Measurements from ENCODE around the gene THAP3. TPM values are rescaled to one million over a fixed set of nuclear protein-coding genes. Genes with fewer than 3 reads are reported as not detected.
A peak's percentile ranks its signal among the peaks of the same experiment; 100 is the strongest.

THAP3 gene
- total RNA-seq, 4 donors from 2014 or later = 35.0 to 39.8 (median 37.1) TPM

DNA sequence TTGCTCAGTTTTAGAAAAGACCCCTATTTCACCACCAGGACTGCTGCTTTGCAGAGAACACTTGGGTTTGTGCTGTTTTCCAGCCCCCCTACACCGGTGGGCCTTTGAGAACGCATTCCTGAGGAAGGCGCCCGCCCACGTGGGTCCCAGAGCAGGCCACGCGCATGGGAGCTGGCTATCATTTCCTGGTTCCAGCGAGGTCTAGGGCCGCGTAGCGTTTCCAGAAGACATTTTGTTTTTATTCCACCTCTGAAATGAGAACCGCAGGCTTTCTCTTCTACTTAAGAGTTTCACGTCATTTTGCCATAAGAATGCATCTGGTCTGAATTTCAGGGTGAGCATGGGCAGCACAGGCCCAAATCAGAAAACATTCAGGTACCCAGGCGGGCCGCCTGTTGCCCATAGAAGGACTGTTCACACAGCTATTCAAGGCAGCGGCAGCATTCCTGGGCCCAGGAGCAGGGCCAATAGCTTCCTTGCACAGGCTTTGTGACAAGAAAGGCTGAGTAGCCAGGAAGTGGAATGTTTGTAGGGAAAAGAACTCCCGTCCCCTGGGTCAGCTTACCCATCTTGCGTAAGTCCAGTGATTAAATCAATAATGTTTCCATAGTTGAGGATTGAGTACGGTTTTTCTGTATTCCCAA lies 20.6 kb upstream of the THAP3 start:
- 5 to 8% methylated on average over 19 of the region's 19 CpGs for WGBS, 2 donors
- Histone ChIP-seq H3K4me3 (peak overlapping the region; percentile 66 to 95 (median 89)), H3K4me1 (peaks cover 0 to 45% (median 34%) of the 10 kb centered on the region in 4 donors), H3K36me3 (peaks cover 0 to 8% (median under 1%) of the 10 kb centered on the region in 3 donors), H3K27me3 (no peaks in the 10 kb centered on the region), H3K9me3 (no peaks in the 10 kb centered on the region), H3K27ac (peak overlapping the region; percentile 95 to 100 (median 98))
- TF ChIP-seq POLR2A (IDR thresholded peaks at IDR 0.05) = no peak
- TF ChIP-seq CTCF (IDR thresholded peaks at IDR 0.05) = peak in 2 of 5 experiments; percentile 49 to 65
- TF ChIP-seq EP300 (IDR thresholded peaks at IDR 0.05) = peak in 1 of 2 donors; percentile 66
- DNase-seq (ENCODE audit: low spot score in 2 of 2) = peak; percentile 57 to 76

GRCh38 chr1:6612641-6613360 lies 11.9 kb upstream of the THAP3 start:
- H3K36me3 ChIP-seq = peaks cover 0 to 7% (median 0%) of the 10 kb centered on the region in 3 donors

GRCh38 chr1:6613361-6614018 lies 11.2 kb upstream of the THAP3 start, which contains the start of gene PHF13:
TSS of gene PHF13 (plus strand) at chr1:6613731. CDS start at chr1:6614067, 336 bp downstream.
- DNase-seq (ENCODE audit: low spot score in 2 of 2) = peak; percentile 98 to 99
- no peaks in the 10 kb centered on the region for H3K9me3 ChIP-seq
- peak within 1 kb of the TSS; percentile 92 to 100 (median 98) for H3K4me3 ChIP-seq
- H3K4me1 ChIP-seq = peaks cover 0 to 49% (median 20%) of the 10 kb centered on the region in 4 donors
- no peaks in the 10 kb centered on the region for H3K27me3 ChIP-seq
- TF ChIP-seq CTCF (IDR thresholded peaks at IDR 0.05) = peak in 1 of 5 experiments; percentile 14
- TF ChIP-seq POLR2A (IDR thresholded peaks at IDR 0.05) = peak; percentile 38 to 74
- peak; percentile 50 to 83 for TF ChIP-seq EP300 (IDR thresholded peaks at IDR 0.05)
- H3K36me3 ChIP-seq = peaks cover 0 to 13% (median 0%) of the 10 kb centered on the region in 3 donors
- H3K27ac ChIP-seq = peak within 1 kb of the TSS; percentile 83 to 99 (median 96)
- WGBS, 2 donors = 0 to 1% methylated on average over 5 to 20 of the region's 84 CpGs

More at GRCh38 chr1:6612641-6613360, 11.9 kb upstream of the THAP3 start:
- peak in 1 of 2 donors; percentile 44 for DNase-seq (ENCODE audit: low spot score in 2 of 2)
- peak overlapping the region; percentile 83 to 99 (median 96) for H3K27ac ChIP-seq
- peak overlapping the region; percentile 78 to 100 (median 96) for H3K4me3 ChIP-seq
- no peaks in the 10 kb centered on the region for H3K9me3 ChIP-seq
- peaks cover 0 to 49% (median 20%) of the 10 kb centered on the region in 4 donors for H3K4me1 ChIP-seq
- H3K27me3 ChIP-seq = no peaks in the 10 kb centered on the region
- TF ChIP-seq CTCF (IDR thresholded peaks at IDR 0.05) = no peak
- peak in 1 of 2 donors; percentile 22 for TF ChIP-seq EP300 (IDR thresholded peaks at IDR 0.05)
- peak; percentile 29 to 49 for TF ChIP-seq POLR2A (IDR thresholded peaks at IDR 0.05)
- WGBS, 2 donors = 0 to 1% methylated on average over 27 to 32 of the region's 67 CpGs

DNA sequence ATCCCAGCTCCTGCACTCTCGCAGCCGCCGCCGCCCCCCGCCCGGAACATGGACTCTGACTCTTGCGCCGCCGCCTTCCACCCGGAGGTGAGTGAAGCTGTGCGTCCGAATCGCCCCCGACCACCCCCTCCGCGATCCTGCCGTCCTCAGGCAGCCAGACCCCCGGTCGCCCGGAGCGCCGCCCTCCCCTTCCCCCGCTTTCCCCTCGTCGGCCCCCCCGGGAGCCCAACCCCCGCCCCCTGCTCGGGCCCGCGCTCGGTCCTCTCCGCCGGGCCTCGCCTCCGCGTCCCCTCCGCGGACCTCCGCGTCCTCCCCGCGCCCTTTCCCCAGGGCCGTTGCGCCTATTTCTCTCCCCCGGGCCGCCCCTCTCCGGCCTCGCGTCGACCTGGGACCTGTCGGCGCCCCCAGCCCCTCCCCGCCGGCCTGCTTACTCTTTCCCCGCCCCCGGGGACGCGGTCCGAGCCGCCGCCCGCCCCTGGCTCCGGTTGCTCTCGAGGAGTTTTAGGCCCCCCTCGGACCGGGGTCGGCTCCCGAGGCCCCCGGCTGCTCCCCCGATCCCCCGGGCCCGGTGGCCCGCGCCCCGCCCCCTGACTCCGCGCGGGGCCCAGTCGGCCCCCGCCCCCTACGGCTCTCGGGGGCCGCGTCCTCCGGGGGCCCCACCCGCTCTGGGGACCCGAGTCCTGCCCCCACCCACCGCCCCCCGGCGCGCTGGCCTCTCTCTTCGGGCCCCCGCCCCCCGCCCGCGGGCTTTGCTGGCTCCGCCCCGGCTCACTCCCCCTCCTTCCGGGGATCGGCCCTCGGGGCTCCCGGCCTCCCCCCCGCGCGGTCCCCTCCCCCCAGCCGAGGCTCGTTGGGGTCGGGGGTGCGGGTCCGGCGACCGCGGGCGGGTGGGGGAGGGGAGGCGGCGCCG lies 10.4 kb upstream of the THAP3 start:
- peak overlapping the region; percentile 92 to 100 (median 98) for H3K4me3 ChIP-seq
- DNase-seq (ENCODE audit: low spot score in 2 of 2) = no peak
- no peaks in the 10 kb centered on the region for H3K9me3 ChIP-seq
- no peaks in the 10 kb centered on the region for H3K27me3 ChIP-seq
- no peak for TF ChIP-seq POLR2A (IDR thresholded peaks at IDR 0.05)
- no peak for TF ChIP-seq EP300 (IDR thresholded peaks at IDR 0.05)
- no peak for TF ChIP-seq CTCF (IDR thresholded peaks at IDR 0.05)
- peak overlapping the region; percentile 83 to 99 (median 95) for H3K27ac ChIP-seq
- WGBS, 2 donors = 2 to 3% methylated on average over 24 to 25 of the region's 117 CpGs
- peaks cover 0 to 49% (median 18%) of the 10 kb centered on the region in 4 donors for H3K4me1 ChIP-seq
- H3K36me3 ChIP-seq = peaks cover 0 to 21% (median 0%) of the 10 kb centered on the region in 3 donors

Measured in tibial nerve (tissue), 4 donors.